ENCODE results near the gene RILP.
"Not testable (repeated sequence)": the region's sequence is repeated elsewhere in the genome, so short reads cannot be mapped to it uniquely, and the experiment has no call there.

Gene RILP

GRCh38 chr17:1690544-1691221, 41.0 kb upstream of the RILP start:
- H3K9ac ChIP-seq (ENCODE audit: low read length) = no peak overlapping the region
- H3K4me2 ChIP-seq (ENCODE audit: low read length) = no peak overlapping the region
- H3K27ac ChIP-seq (ENCODE audit: low read length) = no peak overlapping the region
- TF ChIP-seq CTCF (IDR thresholded peaks at IDR 0.05; ENCODE audit: low read depth, low read length) (no peak), EZH2phosphoT487 (IDR thresholded peaks at IDR 0.05; ENCODE audit: low read depth) (no peak)
- H3K9me3 ChIP-seq (ENCODE audit: insufficient read depth, low read length) = no peaks in the 10 kb centered on the region
- no peak overlapping the region for H3K4me3 ChIP-seq (ENCODE audit: low read length)
- no peaks in the 10 kb centered on the region for H3K36me3 ChIP-seq (replicated peaks; ENCODE audit: low read depth, low read length)
- H2AFZ ChIP-seq (ENCODE audit: low read depth, low read length) = no peak overlapping the region
- H3K4me1 ChIP-seq (ENCODE audit: low read length) = peaks cover 10% of the 10 kb centered on the region
- no peaks in the 10 kb centered on the region for H4K20me1 ChIP-seq (ENCODE audit: insufficient read depth, low read length)
- H3K79me2 ChIP-seq (ENCODE audit: low read length) = no peaks in the 10 kb centered on the region
- H3K27me3 ChIP-seq (ENCODE audit: low read depth, low read length) = no peaks in the 10 kb centered on the region

- peaks cover 12% of the 10 kb centered on the region for H3K79me2 ChIP-seq (ENCODE audit: low read length)
- not testable (repeated sequence) for H3K9me3 ChIP-seq (ENCODE audit: insufficient read depth, low read length); H2AFZ ChIP-seq (ENCODE audit: low read depth, low read length); H3K9ac ChIP-seq (ENCODE audit: low read length); H4K20me1 ChIP-seq (ENCODE audit: insufficient read depth, low read length); H3K27ac ChIP-seq (ENCODE audit: low read length); H3K36me3 ChIP-seq (replicated peaks; ENCODE audit: low read depth, low read length); H3K27me3 ChIP-seq (ENCODE audit: low read depth, low read length); H3K4me1 ChIP-seq (ENCODE audit: low read length); H3K4me3 ChIP-seq (ENCODE audit: low read length); H3K4me2 ChIP-seq (ENCODE audit: low read length)
Observed at GRCh38 chr17:1688405-1688804, 38.7 kb upstream of the RILP start.

GRCh38 chr17:1686086-1686485, 36.4 kb upstream of the RILP start:
- Histone ChIP-seq H3K27ac (ENCODE audit: low read length) (no peak overlapping the region), H3K9ac (ENCODE audit: low read length) (no peak overlapping the region), H3K4me2 (ENCODE audit: low read length) (no peak overlapping the region), H3K79me2 (ENCODE audit: low read length) (peaks cover 33% of the 10 kb centered on the region), H3K27me3 (ENCODE audit: low read depth, low read length) (no peaks in the 10 kb centered on the region), H3K4me3 (ENCODE audit: low read length) (no peak overlapping the region), H3K36me3 (replicated peaks; ENCODE audit: low read depth, low read length) (peaks cover 20% of the 10 kb centered on the region), H3K9me3 (ENCODE audit: insufficient read depth, low read length) (no peaks in the 10 kb centered on the region), H3K4me1 (ENCODE audit: low read length) (peaks cover 9% of the 10 kb centered on the region), H2AFZ (ENCODE audit: low read depth, low read length) (no peak overlapping the region), H4K20me1 (ENCODE audit: insufficient read depth, low read length) (peaks cover 18% of the 10 kb centered on the region)
- TF ChIP-seq EZH2phosphoT487 (IDR thresholded peaks at IDR 0.05; ENCODE audit: low read depth) (no peak), CTCF (IDR thresholded peaks at IDR 0.05; ENCODE audit: low read depth, low read length) (no peak)

GRCh38 chr17:1684378-1685189, 34.9 kb upstream of the RILP start, which contains the start of gene PRPF8:
TSS of gene PRPF8 (minus strand) at chr17:1684867. CDS start at chr17:1684571, 296 bp downstream.
- H3K27ac ChIP-seq (ENCODE audit: low read length) = peak within 1 kb of the TSS; percentile 64
- peaks cover 33% of the 10 kb centered on the region for H3K79me2 ChIP-seq (ENCODE audit: low read length)

More at GRCh38 chr17:1684378-1685189, 34.9 kb upstream of the RILP start, which contains the start of gene PRPF8:
- H2AFZ ChIP-seq (ENCODE audit: low read depth, low read length) = peak within 1 kb of the TSS; percentile 75; the same call in 1 of the 2 replicates
- H3K4me3 ChIP-seq (ENCODE audit: low read length) = peak within 1 kb of the TSS; percentile 90
- H4K20me1 ChIP-seq (ENCODE audit: insufficient read depth, low read length) = peaks cover 21% of the 10 kb centered on the region
- H3K27me3 ChIP-seq (ENCODE audit: low read depth, low read length) = no peaks in the 10 kb centered on the region
- TF ChIP-seq EZH2phosphoT487 (IDR thresholded peaks at IDR 0.05; ENCODE audit: low read depth) (no peak), CTCF (IDR thresholded peaks at IDR 0.05; ENCODE audit: low read depth, low read length) (no peak)
- peaks cover 9% of the 10 kb centered on the region for H3K4me1 ChIP-seq (ENCODE audit: low read length)
- peak within 1 kb of the TSS; percentile 86 for H3K9ac ChIP-seq (ENCODE audit: low read length)
- peak within 1 kb of the TSS; percentile 91 for H3K4me2 ChIP-seq (ENCODE audit: low read length)
- peaks cover 35% of the 10 kb centered on the region for H3K36me3 ChIP-seq (replicated peaks; ENCODE audit: low read depth, low read length)
- H3K9me3 ChIP-seq (ENCODE audit: insufficient read depth, low read length) = no peaks in the 10 kb centered on the region
